ENCODE data around the gene SGMS1.
"Not testable (repeated sequence)": the region's sequence is repeated elsewhere in the genome, so short reads cannot be mapped to it uniquely, and the experiment has no call there.

Gene SGMS1

DNA sequence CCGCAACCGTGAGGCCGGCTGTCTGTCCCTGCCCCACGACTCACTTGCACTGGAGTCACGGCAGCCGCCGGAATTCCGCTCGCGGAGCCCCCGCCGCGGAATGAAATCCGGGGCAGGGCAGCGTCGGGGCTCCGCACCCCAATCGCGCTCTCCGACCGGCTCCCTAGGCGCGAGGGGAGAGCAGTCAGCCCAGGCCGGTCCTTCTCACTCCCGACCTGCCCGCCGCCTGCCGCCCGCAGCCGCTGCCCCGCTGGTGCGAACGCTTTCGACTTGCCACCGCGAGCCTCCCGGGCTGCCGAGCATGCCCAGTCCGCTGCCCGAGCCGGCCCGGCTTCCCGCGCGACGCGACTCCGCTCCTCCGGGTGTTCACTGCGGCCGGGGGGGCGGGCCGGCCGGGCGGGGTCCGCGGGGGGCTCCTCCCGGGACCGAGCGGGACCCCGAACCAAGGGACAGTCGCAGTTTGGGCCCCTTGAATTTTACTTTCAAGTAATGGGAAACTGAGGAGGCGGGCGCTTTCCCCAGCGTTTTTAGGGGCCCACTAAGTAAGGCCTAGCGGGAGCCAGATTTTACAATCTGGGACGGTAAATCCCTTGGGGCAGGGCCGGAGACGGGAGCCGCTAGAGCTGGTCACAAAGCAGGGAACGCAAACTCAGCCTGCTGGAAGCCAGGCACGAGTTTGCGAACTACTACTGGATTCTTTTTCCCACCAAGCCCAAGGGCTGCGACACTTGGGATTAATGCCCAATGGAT is at the start of gene SGMS1:
Gene SGMS1 (minus strand): TSS at position 294 of the 750 bp plus-strand sequence. CDS start 279,842 bp downstream, outside the sequence.
- DNase-seq, result peak; percentile 79

DNA sequence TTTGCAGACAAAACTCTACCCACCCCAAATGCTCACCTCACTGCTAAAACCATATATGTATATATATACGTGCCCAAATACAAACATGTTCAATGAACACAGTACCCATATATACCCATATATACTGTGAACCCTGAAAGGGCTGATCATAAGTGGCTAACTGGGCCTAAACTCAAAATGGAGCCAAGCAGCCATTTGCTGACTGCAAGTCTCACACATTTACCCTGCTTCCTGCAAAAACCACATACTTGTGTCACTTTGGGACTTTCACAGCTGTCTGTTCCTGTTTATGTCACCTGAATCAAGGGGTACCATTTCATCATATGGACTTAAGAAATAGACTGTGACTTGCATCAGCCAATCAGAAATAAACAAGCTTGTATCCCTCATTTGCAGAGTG is 48.4 kb upstream of the SGMS1 start:
- not testable (repeated sequence) for DNase-seq

DNA sequence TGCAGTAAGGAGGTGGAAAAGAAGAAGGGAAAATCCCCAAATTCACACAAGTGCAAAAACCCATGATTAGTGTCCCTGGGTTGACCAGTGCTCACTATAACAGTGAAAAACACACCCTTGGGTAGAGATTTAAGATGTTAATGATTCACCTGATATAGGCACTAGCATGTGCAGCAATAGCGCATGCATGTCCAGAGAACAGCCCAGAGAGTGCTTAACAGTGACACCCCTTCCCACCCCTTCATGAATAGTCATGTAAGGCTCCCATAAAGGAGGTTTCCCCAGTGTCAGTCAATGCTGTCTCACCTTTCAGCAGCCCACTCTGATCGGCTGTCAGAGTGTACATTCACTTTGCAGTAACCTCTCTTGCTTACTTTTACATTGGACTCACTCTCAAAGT is 47.9 kb upstream of the SGMS1 start:
- not testable (repeated sequence) for DNase-seq

DNA sequence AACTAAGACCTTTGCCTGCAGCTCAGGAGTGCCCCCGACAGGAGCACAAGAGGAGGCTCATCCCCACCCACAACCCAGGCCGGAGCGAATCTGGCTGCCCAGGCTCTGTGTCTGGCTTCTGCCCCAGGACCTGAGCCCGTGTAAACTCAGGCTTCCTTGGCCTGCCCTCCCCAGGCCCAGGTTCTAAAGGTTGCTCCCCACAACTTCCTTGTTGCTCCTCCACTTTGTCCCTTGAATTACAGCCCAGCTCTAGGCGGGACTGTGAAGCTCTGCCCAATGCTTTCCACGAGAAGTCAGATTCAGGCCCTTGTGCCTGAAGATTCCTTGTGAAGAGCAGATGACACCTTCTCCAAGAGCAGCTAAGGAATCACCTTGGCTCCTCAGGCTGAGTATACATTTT is 46.2 kb upstream of the SGMS1 start:
- DNase-seq, result not testable (repeated sequence)

DNA sequence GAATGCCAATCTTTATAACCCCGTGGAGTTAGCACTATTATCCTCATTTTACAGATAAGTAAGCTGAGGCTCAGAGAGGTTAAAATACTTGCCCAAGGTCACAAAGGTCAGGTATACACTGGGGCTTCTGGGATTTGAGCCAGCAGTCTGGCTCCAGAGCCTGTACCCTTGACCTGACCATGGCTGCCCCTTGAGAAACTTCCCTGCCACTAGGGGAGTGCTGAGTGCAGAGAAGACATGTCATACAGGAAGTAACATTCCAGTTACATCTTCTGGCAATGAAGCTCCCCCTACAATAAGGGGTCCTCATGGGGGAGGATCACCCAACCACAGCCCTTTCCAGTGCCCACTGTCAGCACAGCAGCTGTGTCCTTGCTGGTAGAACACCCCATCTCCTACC is 43.6 kb upstream of the SGMS1 start:
- not testable (repeated sequence) for DNase-seq

DNA sequence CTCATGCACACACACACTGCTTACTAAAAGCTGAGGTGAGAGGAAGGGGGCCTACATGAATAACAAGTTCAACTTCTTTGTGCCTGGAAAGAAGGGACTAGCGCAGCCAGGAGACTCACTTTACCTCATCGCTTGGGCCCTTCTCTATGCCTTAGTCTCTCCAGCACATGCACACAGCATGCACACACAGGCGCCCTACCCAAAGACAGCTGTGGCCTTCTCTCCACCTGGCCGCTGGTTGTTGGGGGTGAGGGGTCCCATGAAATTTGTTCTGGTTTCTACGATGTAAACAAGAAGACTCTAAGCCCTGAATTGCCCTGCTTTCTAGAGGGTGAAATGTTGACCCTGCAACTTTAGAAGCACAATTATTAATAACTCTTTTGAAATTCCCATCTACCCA is 38.7 kb upstream of the SGMS1 start:
- not testable (repeated sequence) for DNase-seq

DNA sequence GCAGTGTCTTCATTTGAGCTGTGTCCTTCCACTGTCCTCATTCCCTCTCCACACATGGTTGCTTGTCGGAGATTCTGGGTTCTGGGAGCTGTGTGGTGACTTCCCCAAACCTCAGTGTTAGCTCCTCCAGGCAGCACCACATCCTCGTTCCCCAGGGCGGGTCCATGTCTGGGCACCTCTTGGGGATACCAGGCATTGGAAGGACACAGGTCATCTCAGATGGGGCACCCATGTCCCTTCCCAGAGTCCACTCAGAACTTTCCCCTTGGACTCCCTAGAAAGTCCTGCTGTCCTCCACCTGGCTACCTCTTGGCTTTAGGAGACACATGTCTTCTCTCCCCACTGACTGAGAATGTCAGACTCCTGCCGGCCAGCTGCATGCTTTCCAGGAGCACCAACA is 37.8 kb upstream of the SGMS1 start:
- DNase-seq, result not testable (repeated sequence)

DNA sequence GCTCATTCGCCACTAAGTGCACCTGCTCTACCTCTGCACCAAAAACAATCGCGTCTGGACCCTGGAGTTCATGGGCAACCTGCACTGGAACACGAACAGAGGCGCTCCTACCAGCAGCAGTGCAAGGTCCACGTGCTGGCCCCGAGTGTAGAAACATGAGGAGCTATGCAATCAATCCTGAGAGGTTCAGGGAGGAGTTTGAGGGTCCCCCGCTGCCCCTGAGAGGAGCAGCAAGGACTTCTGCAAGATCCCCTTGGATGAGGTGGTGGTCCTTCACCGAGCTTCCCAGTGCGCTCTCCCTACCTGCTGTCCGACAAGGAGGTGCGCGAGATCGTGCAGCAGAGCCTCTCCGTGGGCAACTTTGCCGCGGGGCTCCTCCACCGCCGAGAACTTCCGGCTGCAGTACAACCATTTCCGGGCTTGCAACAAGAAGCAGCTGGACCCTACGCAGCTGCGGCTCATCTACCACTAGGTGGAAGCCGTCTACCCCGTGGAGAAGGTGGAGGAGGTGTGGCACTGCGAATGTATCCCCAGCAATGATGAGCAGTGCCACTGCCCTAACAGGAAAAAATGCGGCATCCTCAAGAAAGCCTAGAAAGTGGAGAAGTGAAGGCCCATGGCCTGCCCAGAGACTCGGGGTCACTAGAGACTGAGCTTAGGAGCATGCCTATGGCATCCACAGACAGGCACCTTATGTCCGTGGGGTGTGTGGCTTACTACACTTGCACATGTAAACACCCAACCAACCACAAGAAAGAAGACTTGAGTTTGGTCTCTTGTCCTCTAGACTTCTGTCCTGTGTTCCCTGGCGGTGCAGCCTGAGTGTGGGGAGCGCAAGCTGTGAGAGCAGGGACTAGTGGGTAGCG is 36.3 kb upstream of the SGMS1 start:
- DNase-seq, result peak; percentile 29

DNA sequence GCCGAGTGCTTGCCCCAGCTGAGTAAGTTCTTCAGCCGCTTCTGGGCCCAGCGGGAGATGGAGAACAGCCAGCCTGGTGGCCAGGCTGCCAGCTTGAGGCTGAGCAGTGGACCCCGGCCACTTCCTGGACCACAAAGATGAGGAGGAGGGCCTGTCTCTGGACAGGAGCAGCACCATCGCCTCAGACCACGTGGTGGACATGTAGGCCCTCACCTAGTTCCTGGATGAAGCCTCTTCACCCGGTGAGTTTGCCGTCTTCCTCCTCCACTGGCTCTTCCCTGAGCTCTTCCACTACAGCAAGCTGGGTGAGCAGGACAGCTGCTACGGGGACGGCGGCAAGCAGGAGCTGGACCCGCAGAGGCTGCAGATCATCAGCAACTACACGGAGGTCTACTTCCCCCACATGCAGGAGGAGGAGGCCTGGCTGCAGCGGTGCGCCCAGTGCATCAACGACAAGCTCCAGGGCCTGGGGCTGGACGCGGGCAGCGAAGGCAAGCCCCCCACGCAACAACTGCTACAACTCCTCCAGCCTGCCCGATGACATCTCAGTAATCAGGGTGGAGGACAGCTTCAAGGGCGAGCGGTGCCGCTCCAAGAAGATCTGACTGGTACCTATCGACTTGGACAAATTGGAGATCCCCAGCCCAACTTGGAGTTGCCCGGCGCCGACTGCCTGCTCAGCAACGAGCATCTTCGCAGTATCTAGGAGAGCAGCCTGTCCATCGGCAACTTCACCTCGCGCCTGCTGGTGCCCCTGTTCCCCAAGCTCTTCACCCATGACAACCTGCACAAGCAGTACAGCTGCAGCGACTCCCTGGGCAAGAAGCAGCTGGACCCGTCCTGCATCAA is 35.5 kb upstream of the SGMS1 start:
- DNase-seq, result not testable (repeated sequence)

DNA sequence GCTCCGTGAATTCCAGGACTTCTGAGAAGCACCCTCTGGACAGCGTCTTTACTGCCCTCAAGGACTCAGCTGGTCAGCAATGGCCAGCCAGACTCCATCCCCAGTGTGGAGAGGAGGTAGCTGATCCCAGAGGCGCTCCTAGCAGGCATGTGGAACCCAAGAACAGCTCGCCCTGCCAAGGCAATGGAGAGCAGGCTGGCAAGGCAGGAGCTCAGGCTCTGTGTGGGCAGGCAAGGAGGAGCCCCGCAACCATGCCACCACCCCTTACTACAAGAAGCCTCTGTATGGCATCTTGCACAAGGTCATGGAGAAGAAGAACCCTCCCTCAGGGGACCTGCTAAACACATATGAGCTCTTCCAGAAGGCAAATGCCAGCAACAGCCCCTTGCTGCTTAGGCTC is 34.4 kb upstream of the SGMS1 start:
- no peak for DNase-seq

DNA sequence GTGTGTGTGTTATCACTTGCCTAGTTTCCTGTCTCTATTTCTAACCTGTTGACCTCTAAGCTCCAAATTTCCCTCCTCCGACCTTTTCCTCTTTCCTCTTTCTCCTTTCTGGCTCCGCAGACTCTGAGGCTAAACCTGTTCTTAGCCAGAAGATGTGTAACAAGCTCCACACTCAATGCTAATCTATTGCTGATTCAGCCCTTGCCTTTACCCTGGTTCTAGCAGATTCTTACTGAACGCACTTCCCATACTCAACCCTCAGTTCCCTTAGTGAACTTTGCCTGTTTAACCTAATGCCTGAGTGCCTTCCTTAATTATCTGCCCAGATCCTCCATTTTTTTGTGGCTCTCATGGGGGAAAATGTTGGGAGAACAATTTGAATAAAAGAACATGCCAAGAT is 30.0 kb upstream of the SGMS1 start:
- DNase-seq, result no peak

DNA sequence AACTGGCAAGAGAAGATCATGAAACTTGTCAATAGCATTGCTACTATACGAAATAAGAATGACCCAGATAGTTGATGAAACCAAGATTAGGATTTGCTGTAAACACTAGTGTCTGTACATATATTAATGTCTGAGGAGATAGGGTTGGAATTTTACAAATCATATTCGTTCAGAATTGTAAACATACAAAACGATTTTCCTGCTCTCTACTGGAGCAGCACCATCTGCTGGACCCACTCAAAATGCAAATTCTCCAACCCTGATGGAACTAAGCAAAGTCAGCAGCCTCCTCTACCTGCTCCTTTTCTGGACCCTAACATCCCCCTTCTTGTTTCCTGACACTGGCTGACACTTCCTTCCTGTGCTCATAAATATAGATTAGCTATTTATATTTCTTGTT is 29.4 kb upstream of the SGMS1 start:
- DNase-seq, result no peak

DNA sequence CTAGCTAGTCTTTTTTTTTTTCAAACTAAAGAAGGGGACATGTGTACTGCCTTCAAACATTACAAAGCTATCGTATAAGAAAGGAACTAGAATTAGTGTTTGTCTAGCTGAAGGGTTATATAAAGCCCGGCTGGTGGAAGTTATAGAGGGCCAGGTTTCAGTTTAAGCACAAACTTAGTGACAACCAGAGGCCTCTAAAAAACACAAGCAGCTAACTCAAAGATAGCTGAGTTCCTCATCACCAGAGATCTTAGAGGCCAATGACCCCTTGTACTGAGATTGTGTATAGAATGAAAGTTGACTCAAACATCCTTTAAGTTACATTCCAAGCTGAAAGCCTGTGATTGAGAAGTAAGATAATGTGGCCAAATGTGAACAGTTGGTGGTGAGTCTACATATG is 28.1 kb upstream of the SGMS1 start:
- DNase-seq, result no peak

DNA sequence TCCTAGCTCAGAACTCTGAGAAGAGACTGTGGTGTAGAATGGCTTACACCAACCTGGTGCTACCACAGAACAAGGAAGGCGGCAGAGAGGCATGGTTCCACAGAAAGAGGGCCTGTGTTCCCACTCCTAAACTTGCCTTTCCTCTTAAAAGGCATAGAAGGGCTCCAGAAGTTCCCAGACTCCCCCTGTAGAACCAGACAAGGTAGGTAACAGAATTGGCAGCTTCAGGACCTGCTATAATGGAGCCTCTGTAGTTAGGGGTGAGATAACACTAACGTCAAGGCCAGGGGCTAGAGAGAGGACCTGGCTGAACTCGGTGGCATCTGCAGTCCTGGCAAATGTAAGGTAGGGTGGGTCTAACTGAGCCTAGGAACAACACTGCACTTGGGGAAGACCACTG is 26.7 kb upstream of the SGMS1 start:
- DNase-seq, result no peak

DNA sequence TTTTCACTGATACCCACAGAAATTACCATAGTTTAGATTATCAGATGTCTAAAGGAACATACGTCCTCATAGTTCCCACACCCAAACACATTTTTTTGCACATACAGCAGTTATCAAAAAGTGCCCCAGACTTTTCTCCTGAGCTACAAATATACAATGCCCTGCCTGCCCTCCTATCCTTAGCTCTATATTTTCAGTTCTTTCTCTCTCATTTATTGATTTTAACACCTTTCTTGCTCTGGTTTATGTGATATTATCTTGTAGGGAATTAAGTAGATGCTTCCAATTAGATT is 25.1 kb upstream of the SGMS1 start:
- DNase-seq, result no peak

DNA sequence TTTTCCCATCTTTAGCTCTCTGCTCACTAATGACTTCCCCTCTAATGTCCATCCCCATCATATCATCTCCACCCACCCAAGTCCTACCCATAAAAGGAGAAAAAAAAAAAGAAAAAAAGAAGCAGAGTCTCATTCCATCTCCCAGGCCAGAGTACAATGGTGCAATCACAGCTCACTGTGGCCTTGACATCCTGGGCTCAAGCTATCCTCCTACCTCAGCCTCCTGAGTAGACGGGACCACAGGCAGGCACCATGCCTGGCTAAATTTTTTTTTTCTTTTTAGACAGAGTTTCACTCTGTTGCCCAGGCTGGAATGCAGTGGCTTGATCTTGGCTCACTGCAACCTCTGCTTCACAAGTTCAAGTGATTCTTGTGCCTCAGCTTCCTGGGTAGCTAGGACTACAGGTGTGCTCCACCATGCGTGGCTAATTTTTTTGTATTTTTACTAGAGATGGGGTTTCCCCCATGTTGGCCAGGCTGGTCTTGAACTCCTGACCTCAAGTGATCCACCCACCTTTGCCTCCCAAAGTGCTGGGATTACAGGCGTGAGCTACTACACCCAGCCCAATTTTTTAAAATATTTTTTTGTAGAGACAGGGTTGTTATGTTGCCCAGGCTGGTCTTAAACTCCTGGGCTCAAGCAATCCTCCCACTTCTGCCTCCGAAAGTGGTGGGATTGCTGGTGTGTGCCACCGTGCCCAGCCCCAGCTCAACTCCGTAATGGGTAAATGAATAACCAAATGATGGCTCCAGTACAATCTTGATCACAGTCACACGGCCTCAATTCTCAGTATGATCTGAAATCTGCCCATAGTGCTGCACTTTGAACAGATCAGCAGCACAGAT is 24.6 kb upstream of the SGMS1 start:
- no peak for DNase-seq

DNA sequence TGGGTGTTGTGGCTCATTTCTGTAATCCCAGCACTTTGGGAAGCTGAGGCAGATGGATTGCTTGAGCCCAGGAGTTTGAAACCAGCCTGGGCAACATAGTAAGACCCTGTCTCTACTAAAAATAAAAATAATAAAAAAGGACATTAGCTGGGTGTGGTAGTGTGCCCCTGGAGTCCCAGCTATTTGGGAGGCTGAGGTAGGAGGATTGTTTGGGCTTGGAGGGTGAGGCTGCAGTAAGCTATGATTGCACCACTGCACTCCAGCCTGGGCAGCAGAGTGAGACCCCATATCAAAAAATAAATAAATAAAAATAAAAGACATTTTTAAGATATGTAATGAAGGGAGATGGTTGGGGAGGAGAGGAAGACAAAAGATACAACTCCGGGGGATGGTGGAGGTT is 23.6 kb upstream of the SGMS1 start:
- not testable (repeated sequence) for DNase-seq

DNA sequence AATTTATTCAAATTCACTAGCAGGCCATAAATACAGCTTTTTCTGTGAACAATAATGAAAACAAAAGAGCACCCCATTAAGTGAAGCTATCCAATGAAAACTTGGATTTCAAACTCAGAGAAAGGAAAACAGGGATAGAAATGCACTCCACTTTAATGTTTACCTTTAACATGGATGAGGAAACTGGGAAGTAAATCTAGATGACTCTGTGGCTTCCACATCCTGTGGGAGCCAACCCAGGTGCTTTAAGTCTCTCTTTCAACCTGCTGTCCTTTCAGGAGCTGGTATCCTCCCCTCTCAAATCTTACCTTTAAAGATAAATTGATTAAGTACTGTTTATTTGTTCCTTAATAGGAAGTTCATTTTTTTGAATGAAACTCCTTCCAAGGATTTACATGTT is 21.5 kb upstream of the SGMS1 start:
- DNase-seq, result no peak

DNA sequence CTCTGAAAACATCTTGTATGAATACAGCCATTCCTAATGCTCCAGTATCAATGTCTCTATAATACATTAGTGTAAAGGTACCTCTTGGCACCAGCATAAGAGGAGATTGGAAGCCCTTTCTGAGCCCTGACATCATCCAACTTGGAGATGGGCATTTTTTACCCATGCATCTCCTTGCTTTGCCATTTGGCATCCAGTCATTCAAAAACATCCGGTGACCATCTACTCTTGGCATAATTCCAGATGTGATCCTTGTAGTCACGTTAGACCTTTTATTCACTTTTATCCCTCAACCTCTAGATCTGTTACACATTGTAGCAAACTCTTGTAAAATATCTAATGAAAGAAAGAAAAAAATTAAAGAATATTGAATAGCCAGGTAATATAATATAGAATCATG is 17.9 kb upstream of the SGMS1 start:
- DNase-seq, result no peak

DNA sequence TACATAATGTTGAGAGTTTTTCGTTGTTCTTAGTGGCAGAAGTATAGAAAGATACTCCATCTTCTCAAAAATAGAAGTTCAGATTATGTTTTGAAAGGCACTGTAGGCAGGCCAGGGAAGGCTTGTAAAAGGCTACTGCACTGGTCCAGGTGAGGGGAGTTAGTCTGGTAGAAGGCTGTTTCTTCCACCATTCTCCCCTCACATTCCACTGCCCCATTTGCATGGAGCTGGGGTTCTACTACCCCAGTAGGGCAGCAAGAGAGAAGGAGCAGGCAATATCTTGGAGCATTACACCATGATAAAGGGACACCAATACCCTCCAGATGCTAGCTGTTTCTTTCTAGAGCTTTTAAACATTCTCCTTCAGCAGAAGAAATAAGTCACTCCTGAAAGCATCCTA is 16.5 kb upstream of the SGMS1 start:
- DNase-seq, result no peak

DNA sequence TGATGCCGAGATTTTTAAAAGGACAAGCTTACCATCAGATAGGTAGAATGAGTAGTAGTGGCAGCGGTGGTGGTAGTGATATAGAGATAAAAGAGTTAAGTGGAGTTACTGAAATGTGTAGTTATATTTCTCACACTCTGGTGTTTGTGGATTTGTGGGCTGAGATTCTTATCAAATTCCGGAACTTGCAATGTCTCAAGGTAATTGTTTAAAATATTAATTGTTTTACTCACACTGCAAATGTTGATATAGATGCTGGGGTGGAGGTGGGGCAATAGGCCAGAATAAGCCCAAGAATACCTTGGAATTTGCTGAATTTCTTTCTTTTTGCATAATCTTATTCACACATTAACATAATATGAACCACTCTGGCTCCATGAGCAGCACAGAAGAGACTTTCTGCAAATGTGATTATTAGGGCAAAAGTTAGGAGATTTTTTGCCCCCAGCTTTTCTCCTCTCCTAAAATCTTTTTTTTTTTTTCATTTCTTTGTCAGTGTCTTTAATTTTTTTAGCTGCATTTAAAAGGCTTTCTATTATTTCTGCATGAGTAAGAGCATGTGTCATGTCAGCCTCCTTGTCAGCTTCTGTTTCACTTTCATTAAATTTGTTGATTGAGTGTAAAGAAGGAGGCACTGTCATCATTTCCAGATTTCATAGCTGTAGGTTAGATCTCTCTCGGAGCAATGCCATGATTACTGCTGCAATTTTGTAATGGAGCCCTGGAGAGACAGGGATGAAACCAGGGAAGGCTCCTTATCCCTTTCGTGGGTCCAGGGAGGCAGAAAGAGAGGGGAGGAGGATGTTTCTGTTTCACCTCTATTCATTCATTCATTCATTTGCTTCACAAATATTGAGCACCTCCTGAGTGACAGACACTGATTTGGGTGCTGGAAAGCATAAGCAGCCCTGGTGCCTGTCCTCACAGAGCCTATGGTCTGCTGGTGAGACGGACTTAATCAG is 13.1 kb upstream of the SGMS1 start:
- no peak for DNase-seq

Measured in stimulated activated CD4-positive, alpha-beta T cell treated with anti-CD3 and anti-CD28 coated beads, Interleukin-12 subunit alpha, Interleukin-12 subunit beta, amount 100 ng/mL, for 4 hours (primary cell).